Stimulated activated CD8-positive, alpha-beta memory T cell treated with anti-CD3 and anti-CD28 coated beads, Interleukin-12 subunit alpha, Interleukin-12 subunit beta, amount 100 ng/mL, for 4 hours (primary cell): ENCODE data around the gene SLC7A14.

Experiments
- DNase-seq: peaks from one replicate; pipeline ENCODE4 v3.0.0-alpha.2; 2020; ENCODE audit warnings: low read depth

The SLC7A14 gene

DNA sequence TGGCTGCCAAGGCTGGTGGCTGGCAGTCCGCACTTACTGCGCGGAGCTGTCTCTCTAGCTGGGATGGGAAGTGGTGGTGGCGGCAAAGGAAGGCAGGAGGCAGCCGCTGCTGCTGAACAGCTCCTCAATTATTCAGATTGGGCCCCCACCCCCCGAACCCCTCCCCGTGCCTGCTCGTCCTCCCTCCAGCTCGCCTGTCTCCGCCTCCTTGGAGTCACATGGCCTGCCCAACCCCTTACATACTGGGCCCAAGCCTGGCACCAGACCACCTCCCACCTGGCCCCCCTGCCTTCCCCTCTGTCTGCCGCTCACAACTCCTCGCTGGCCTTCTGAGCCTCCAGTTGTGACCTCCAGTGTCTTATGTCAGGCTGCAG, at the start of gene SLC7A14:
Gene SLC7A14, minus strand, starts transcription at position 139 of the 374 bp plus-strand sequence. CDS start 59,139 bp downstream, outside the sequence.
- no peak for DNase-seq

DNA sequence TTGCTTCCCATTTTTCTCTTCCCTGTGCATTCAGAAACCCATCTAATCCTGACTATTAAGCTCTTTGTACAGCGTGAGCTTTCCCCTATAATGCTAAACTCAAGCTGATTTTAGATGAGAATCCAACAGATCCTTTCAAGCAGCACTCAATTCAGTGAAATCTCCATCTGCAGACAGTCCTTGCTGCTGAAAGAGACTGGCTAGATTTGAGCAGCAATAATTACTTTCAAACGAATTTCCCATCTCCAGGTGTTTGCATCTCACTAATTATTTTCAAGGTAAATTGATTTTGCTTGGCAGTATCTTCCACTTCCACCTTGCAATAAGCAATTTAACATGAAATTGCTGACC, 49.5 kb upstream of the SLC7A14 start:
- no peak for DNase-seq

DNA sequence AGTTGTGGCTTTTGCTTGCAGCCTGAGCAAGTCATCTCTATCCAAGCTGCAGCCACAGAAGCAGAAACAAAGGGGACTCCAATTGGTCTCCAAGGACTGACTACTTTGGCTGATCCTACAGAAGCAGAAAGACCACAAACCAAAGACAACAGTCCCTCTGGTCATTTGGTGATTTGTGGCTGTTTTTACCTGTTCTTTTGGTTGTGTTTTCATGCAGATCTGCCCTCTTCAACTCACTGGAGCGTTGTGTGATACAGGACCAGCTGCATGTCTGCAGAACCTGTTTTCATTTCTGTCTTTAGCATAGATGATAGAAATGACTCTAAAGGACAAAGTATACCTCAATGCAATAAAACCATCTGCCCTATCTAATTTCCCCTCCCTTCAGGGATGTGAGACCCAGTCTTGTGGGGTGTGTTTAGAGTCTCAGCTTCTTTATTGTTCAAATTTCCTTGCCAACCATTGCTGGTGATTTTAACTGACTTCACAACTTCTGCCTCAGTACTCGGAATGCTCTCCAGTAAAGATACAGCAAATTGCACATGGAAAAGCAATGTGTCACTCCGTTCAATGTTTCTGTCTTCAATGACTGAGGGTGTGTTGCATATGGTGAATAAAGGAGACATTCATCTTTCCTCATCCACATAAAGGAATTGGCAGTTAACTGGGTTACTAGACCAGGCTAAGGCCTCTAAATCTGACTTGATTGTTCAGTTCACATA, 48.9 kb upstream of the SLC7A14 start:
- DNase-seq, result no peak

DNA sequence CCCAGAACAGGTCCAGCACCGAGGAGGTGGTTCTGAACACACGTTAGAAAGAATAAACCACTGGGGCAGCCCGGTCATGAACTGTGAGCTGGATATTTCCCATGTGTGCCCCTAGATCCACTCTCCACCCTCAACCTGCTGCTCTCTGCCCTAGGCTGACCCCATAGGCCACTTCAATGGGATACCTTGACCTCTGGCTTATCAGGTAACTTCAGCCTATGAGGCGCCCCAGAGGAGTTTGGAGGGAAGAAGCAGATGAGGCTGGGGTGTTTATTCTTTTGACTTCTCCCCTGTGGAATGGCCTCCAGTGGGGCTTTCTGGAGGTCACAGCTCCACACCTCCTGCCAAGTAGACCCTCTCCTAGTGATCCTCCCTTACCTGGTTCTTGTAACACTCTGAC, 47.7 kb upstream of the SLC7A14 start:
- no peak for DNase-seq

DNA sequence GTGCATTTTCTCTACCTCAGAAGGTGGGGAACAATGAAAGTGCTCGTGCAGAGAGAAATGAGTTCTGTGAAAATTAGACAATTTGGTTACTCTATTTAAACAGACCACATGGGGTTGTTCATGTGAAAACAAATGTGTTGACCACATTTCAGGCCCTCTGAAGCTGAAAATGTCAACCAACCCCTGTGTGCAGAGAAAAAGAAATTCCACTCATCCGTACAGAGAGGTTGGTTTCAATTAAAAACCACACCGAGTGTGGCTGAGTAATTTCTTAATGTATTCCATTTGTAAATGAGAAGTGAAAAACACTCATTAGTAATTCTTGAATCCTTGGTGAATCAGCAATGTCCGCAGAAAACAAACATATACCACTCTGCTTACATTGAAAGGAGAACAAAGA, 46.9 kb upstream of the SLC7A14 start:
- no peak for DNase-seq

DNA sequence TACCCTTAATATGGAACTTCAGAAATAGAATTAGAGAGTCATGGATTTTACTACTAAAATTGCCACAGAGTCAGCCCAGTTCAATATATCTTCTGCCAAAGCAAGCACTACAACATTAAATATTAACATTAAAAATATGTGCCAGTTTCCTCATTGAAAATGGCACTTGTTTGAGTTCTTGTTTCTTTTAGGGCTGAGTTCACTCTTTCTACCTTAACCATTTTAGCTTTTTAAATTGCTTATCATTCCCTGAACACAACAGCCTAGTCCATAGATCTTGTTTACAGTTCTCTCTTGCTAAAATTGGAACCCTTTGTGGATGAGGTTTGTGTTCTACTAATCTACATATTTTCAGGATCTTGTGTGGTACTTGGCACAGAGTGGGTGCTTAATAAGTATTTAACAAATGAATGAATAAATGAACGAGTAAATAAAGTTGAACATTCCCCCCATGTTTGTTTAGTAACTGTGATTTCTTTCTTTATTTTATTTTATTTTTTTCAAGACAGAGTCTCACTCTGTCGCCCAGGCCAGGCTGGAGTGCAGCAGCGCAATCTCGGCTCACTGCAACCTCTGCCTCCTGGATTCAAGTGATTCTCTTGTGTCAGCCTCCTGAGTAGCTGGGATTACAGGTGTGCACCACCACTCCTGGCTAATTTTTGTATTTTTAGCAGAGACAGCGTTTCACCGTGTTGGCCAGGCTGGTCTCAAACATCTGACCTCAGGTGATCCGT, 46.0 kb upstream of the SLC7A14 start:
- no peak for DNase-seq

DNA sequence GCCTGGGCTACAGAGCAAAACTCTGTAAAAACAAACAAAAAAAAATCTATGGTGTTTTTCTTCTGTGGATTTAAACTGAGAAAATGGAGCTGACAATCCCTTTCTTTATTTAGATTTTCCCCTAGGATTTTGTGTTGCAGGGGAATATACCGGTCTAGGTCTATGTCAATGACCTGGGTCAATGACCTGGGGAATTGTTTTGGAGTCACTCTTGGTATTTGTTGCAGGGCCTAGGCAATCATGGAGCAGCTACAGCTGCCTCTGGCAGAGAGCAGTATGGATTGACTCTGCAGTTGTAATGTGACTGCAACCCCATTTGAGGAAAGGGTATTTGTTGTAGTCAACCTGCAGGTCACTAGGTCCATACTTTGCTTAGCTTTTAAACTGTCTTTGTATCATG, 37.6 kb upstream of the SLC7A14 start:
- DNase-seq, result no peak

DNA sequence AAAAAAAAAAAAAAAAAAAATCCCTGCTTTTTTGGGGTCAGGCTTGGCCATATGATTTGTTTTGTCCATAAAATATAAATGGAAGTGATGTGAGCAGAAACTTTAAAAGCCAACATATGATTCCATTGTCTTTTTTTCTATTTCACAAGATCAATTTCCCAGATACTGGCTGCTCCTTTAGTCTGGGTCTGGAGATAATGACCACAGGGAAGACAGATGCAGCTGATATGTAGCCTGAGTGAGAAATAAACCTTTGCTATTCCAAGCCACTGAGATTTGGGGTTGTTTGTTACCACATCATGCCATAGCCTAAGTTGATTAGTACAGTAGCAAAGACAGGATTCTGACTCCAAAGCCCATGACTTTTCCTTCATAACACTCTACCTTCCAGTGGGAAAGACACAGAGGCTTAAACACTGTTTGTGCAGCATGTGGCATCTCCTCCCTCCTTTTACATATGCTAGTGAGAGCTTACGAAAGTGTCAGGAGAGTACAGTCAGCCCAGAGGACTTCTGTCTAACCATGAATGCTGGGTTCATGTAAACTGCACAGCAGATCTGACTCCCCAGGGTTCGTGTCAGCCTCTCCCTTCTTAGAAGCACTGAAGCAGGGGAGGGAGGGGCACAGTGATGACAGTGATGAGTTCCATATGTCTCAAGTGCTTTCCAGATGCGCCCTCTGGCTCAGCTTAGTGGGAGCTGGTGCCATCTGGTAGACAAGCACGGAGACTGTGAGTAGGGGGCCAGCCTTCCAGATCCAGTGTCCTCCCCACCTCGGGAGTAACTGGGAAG, 36.7 kb upstream of the SLC7A14 start:
- no peak for DNase-seq

DNA sequence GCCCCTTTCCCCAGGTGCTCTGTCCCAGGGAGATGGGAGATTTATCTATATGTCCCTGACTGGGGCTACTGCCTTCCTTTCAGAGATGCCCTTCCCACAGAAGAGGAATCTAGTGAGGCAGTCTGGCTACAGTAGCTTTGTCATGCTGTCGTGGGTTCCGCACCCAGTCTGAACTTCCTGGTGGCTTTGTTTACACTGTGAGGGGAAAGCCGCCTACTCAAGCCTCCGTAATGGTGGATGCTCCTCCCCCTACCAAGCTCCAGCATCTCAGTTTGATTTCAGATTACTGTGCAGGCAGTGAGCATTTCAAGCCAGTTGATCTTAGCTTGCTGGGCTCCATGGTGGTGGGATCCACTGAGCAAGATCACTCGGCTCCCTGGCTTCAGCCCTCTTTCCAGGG, 35.4 kb upstream of the SLC7A14 start:
- DNase-seq, result no peak

DNA sequence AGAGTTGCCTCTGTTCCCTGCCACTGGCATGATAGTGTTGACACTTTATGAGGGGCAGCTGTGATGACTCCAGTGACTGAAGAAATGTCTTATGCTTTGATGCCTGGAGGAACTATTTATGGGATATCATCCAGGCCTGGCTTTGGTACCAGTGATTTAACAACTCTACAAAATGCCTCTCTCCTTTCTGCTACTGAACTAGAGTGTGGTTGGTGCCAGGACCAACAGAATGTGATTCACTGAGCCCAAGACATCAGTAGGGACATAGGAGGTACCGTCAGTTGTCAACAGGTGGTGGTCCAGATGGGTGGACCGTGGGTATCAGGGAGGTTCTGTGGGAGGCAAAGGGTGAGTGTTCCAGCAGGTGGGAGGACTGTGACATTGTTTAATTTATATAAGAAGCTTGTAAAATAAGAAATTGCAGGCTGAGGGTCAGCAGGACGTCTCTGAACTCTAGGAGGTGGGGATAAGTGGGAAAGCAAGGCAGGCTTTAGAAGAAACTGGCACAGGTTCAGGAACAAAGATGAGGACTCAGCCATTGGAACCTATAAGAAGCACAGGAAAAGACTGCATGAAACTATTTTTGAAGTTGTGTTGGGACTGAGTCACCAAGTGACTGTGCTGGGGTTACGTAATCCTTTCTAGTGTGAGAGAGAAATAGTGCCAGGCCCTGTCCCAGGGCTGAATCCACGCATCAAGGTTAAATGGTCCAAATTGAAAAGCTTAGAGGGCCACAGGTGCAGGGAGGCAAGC, 28.5 kb upstream of the SLC7A14 start:
- no peak for DNase-seq

DNA sequence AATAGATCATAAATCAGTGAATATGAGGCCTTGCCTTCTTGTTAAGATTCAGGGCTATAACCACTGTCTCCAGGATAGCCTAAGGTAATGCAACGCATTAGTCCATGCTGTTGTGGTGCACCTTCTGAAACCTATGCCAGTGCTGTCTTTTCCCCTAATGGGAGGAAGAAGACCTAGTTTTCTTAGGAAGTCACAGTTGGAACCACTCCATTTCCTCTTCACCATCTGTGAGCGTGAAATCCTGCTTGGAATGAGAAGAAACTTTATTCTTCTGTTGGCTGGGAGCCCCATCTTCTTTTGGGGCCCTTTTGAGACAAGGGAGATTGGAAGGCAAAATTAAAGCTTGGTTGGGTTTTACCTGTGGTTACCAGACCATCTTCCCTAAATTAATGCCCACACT, 25.9 kb upstream of the SLC7A14 start:
- no peak for DNase-seq

DNA sequence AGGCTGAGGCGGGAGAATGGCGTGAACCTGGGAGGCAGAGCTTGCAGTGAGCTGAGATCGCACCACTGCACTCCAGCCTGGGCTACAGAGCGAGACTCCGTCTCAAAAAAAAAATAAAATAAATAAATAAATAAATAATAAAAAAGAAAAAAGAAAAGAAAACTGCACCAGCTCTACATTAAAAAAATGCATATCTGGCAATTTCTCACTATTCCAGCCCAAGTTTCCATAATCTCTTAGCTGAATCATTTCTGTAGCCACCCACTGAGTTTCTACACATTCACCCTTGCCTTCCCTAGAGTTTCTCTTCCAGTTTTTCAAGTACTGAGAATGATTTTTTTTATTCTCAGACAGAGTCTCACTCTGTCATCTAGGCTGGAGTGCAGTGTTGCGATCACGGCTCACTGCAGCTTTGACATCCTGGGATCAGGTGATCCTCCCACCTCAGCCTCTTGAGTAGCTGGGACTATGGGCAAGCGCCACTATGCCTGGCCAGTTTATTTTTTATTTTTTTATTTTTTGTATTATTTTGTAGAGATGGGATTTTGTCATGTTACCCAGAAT, 24.5 kb upstream of the SLC7A14 start:
- DNase-seq, result no peak

DNA sequence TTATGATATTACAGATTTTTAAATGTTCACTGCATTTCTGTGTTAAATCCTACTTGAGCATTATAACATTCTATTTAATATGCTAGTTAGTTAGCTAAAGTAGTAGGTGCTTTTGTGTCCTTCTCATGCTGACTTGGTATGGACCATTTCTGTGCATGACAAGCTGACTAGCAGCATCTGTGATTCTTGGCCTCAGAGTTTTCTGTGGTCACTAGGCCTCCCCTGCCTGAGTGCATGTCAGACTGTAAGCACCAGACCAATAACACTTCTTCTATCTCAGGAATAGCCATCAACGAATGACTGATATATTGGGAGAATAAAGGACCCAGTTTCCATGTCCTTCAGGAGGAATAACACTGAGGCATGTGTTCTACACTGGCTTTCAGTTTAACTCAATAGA, 22.6 kb upstream of the SLC7A14 start:
- DNase-seq, result no peak

DNA sequence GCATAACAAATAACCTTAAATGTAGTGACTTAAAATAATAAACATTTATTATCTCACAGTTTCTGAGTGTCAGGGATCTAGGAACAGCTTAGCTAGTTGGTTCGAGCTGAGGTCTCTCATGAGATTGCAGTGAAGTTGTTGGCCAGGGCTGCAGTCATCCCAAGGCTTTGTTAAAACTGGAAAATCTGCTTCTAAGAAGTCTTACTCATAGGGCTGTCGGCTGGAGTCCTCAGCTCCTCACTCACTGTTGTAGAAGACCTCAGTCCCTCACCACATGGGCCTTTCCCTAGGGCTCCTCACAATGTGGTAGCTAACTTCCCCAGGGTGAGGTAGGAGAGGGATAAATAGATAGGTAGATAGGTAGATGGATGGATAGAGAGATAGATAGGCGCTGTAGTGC, 20.8 kb upstream of the SLC7A14 start:
- no peak for DNase-seq

DNA sequence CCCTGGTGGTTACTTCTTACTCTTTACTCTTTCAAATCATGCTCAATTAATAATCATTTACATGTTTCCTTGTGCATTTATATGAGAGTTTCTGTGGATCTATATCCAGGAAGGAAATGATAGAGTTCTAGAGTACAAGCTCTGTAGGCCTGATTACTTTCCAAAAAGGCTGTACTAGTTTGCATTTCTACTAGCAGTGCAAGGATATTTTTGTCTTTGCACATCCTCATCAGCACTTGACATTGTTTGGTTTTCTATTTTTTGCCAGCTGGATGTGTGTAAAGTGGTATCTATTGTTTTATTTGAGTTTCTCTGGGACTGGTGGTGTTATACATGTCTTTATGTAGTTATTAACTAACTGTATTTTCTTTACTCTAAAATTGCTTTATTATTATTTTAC, 19.6 kb upstream of the SLC7A14 start:
- DNase-seq, result no peak

DNA sequence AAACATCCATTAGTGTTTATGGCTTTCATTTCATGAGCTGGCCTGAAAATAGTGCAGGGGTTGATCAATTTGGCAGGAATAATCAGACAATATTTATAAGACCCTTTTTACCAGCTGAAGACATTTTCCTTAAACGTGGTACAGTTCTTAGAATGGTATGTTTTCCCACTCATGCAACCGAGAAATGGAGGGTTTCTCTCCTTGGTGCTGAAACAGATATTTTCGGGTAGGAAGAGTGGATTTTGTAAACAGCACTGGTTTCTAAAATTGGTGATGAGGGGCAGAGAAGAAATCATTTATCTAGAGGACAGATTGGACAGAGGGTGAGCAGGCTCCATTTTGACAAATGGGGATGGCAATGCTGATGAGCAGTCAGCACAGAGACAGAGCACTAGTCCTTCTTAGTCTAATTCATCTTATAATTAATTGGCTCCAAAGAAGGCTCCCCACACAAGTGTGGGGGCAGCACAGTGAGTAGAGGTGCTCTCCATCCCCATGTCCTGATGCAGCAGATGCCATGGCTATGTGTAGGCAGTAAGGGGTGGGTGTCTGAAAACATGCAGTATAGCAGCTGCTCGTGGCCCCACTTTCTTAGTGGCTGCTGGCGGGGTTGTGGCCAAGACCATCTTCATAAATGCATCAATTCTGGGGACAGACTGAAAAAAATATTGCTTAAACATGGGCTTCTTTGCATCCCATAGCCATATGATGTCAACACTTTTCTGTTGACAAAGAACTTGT, 18.1 kb upstream of the SLC7A14 start:
- DNase-seq, result no peak

DNA sequence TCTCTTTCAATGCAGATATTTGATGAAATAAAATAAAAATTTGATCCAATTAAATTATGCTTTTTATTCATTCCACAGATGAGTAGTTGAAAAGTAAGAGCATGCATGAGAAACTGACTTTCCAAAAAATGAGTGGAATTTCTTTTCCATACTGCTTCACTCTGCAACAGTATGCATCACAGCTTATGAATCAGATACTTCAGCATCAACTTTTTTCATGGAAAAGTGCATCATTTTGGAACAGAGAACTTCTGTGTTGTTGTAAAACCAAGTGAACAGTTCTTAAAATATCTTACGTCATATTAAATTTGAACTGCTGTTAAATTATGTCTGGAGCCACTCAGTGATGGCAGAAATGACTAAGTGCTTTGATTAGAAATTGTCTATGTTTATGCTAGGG, 16.7 kb upstream of the SLC7A14 start:
- no peak for DNase-seq

DNA sequence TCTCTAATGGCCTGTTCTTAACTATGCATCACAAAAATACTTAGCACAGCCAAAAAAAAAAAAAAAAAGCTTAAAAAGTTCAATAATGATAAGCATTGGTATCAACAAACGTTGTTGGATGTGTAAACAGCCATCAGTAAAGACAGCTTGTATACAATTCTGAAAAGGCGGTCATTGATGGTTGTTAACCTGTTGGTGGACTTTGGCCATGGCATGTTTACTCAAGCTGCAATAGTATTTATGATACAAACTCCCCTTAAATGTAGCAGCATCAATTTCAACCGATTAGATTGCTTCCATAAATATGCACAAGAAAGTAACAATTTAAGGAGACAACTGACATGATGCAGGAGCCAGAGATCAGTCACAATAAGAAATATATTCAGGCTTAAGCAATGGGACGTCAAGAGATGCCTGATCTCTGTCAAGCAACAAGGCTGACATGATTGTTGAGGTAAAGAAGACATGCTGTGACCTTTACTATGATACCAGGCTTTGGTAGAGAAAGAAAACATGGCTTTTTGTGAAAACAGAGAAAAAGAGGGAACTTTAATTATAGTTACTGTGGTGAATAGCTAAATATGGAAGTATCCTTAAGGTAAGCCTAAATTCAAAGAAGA, 14.2 kb upstream of the SLC7A14 start:
- no peak for DNase-seq

DNA sequence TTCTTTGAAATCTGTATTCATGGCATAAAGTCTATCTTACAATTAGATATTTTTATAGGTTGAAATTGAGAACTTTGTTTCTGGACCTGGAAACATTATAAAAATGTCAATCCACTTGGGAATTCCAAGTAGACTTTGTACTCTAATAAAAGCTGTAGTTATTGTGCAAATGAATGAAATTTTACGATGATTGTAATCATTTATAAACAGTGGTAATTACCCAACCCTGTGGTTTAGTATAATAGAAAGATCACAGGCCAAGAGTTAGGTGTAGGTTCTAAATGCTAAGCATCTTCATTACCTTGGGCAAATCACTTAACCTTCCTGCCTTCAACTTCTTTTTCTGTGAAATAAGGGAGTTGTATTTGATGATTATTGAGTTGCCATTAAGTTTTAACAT, 13.2 kb upstream of the SLC7A14 start:
- DNase-seq, result no peak

DNA sequence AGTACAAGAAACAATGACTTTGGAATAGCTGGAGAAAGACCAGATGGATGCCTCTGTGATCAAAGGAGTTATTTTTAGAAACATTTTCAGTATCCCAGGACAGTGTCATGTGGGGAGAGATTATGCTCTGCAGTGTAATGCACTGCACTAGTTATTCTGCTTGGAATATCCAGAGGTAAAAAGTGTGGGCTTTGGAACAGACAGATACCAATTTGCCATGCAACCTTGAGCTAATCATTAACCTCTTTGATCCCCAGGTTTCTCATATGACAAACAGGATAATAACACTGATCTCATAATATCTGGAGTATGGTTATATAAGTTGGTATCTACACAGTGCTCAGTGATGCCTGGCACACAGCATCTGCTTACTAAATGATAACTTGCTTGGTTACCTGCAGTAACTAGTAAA, 12.2 kb upstream of the SLC7A14 start:
- DNase-seq, result no peak

DNA sequence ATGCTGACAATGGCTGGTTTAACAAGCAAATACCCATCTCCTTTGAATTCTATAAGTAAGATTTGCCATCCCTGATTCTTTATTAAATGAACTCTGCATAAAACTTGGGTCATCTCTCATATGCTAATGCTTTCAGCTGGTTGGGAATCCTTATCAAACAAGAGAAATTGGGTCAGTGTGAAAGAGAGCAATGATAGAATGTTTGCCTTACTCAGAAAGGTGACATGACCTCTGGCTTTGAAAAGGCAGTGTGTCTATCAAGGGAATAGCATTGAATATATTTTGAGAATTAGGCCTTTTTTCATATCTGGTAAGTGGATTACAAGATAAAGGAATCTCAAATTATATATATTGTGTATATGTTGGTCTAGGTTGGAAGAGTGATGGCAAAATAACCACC, 8.7 kb upstream of the SLC7A14 start:
- no peak for DNase-seq
